GM19395 (cell line): ENCODE results near the gene IFNL1.
"Not testable (repeated sequence)": the region's sequence is repeated elsewhere in the genome, so short reads cannot be mapped to it uniquely, and the experiment has no call there.

Source experiments
- ATAC-seq: cut with Tn5 transposase; IDR thresholded peaks from one replicate; pipeline ENCODE4 v1.9.1; 2021; ENCODE audit warnings: mild to moderate bottlenecking, moderate library complexity; ENCODE audit not compliant: unreplicated experiment

IFNL1 gene

GRCh38 chr19:39308531-39309304 is 12.5 kb downstream of the IFNL1 start:
- no peak for ATAC-seq

- ATAC-seq: not testable (repeated sequence)
These were observed 13.1 kb downstream of the IFNL1 start for GRCh38 chr19:39309305-39309670.

- ATAC-seq: no peak
These were observed 14.5 kb downstream of the IFNL1 start for GRCh38 chr19:39310558-39311311.

- ATAC-seq: no peak
These were observed 18.0 kb downstream of the IFNL1 start for GRCh38 chr19:39314016-39314728.

GRCh38 chr19:39315933-39316332 is 19.7 kb downstream of the IFNL1 start:
- ATAC-seq: no peak

GRCh38 chr19:39316627-39317321 is 20.6 kb downstream of the IFNL1 start:
- ATAC-seq: no peak

- ATAC-seq: no peak
These were observed 21.3 kb downstream of the IFNL1 start for GRCh38 chr19:39317476-39317875.

GRCh38 chr19:39318071-39318470 is 21.9 kb downstream of the IFNL1 start:
- no peak for ATAC-seq

GRCh38 chr19:39318690-39319089 is 22.5 kb downstream of the IFNL1 start:
- ATAC-seq: no peak

GRCh38 chr19:39319098-39319891 is 23.1 kb downstream of the IFNL1 start:
- ATAC-seq: no peak

- no peak for ATAC-seq
These were observed 23.7 kb downstream of the IFNL1 start for GRCh38 chr19:39319892-39320248.

GRCh38 chr19:39321117-39321831 is 25.1 kb downstream of the IFNL1 start:
- no peak for ATAC-seq

GRCh38 chr19:39321832-39322176 is 25.6 kb downstream of the IFNL1 start:
- no peak for ATAC-seq

- no peak for ATAC-seq
These were observed 28.1 kb downstream of the IFNL1 start for GRCh38 chr19:39324242-39324842.

GRCh38 chr19:39325778-39326665 is 29.8 kb downstream of the IFNL1 start:
- no peak for ATAC-seq

- no peak for ATAC-seq
These were observed 31.3 kb downstream of the IFNL1 start for GRCh38 chr19:39327363-39328045.

- no peak for ATAC-seq
These were observed 32.0 kb downstream of the IFNL1 start for GRCh38 chr19:39328046-39328705.
